Measurements from ENCODE around the gene TCF3. TPM values are rescaled to one million over a fixed set of nuclear protein-coding genes. Genes with fewer than 3 reads are reported as not detected.

TCF3 gene
- total RNA-seq, 2 donors from 2014 or later, result 65.2 to 104 TPM

Other genes with a start within 250 kb of the TCF3 start
- gene DAZAP1, start 245.0 kb downstream of the TCF3 start, total RNA-seq, result 100 to 1,000 TPM; 194 to 298 TPM
- 1,000 to 10,000 TPM; 1,495 to 1,747 TPM for gene RPS15, start 214.2 kb downstream of the TCF3 start, total RNA-seq
- under 1 TPM; 0.09 to 0.14 TPM for gene APC2, start 202.5 kb downstream of the TCF3 start, total RNA-seq
- 10 to 100 TPM; 24.5 to 29.3 TPM for gene C19orf25, start 173.4 kb downstream of the TCF3 start, total RNA-seq
- gene PCSK4, start 162.3 kb downstream of the TCF3 start, total RNA-seq, result 1 to 10 TPM; 8.4 to 9.4 TPM
- 1 to 10 TPM; 1.4 to 2.9 TPM for gene REEP6, start 161.4 kb downstream of the TCF3 start, total RNA-seq
- gene ADAMTSL5, start 139.6 kb downstream of the TCF3 start, total RNA-seq, result 1 to 10 TPM; 2.0 to 6.0 TPM
- not detected for gene PLK5, start 128.5 kb downstream of the TCF3 start, total RNA-seq
- 1 to 10 TPM; 3.0 to 7.0 TPM for gene MEX3D, start 84.3 kb downstream of the TCF3 start, total RNA-seq
- gene MBD3, start 59.8 kb downstream of the TCF3 start, total RNA-seq, result 100 to 1,000 TPM in 1 of 2 donors, 10 to 100 TPM in 1; 50.8 to 103 TPM
- 100 to 1,000 TPM; 163 to 193 TPM for gene UQCR11, start 47.2 kb downstream of the TCF3 start, total RNA-seq
- gene ONECUT3, start 100.9 kb upstream of the TCF3 start, total RNA-seq, result not detected
- 10 to 100 TPM; 11.7 to 28.7 TPM for gene ATP8B3, start 159.7 kb upstream of the TCF3 start, total RNA-seq
- 10 to 100 TPM; 35.5 to 44.5 TPM for gene REXO1, start 195.9 kb upstream of the TCF3 start, total RNA-seq
- gene KLF16, start 211.0 kb upstream of the TCF3 start, total RNA-seq, result 10 to 100 TPM; 20.5 to 22.6 TPM
- gene ABHD17A, start 232.9 kb upstream of the TCF3 start, total RNA-seq, result 100 to 1,000 TPM; 109 to 110 TPM